Suprapubic skin (tissue), 3 donors: ENCODE measurements around the gene ASB4.

Experiments
- EP300 ChIP-seq: sonication (generic); formaldehyde crosslinking; IDR thresholded peaks from one replicate; pipeline ENCODE4 v1.6.1; 2017; ENCODE audit warnings: antibody characterized with exemption
- POLR2A ChIP-seq, 2 donors: fragments of 450-650 bp; IDR thresholded peaks; one replicate each; pipeline ENCODE4 v1.6.1; 2017; ENCODE audit warnings: antibody characterized with exemption in 2 of 2, mild to moderate bottlenecking in 2 of 2, moderate library complexity in 2 of 2
- TF ChIP-seq, protein P1 (sequence below), 2 donors: fragments of 200-600 bp in 1 of 2; fragments of 450-650 bp in 1 of 2; sonication (generic) in 1 of 2; IDR thresholded peaks; one replicate each; pipeline ENCODE4 v1.5.1; 2016 to 2019; ENCODE audit warnings: antibody characterized with exemption in 2 of 2, mild to moderate bottlenecking in 1 of 2, moderate library complexity in 1 of 2

DNA sequence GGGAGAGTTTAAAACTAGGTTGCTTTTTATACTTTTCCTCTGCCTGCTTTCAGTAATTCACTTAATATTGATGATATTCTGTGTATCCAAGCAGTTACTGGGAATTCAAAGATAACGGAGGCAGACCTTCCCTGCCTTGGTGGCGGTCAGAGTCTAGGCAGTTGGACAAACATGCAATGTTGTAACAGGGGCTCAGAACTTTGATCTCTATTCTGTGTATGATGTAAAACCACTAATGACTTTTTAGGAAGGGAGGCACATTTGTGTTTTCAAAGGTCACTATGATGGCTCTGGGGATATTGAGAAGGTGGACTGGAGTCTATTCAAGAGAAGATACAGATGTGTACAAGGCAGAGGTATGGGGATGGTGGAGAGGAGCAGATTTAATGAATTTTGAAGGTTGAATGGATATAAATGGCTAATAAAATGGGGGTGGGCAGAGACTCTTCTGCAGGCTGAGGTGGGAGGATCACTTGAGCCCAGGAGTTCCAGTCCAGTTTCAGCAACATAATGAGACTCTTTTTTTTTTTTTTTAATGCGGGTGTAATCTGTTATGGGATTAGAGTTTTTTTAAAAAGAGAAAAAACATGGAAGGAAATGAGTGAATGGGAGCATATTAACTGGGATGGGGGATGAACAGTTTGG is 45.2 kb upstream of the ASB4 start:
- TF ChIP-seq EP300 (no peak), POLR2A (IDR thresholded peaks at IDR 0.05) (no peak)
- TF ChIP-seq, protein P1, sequence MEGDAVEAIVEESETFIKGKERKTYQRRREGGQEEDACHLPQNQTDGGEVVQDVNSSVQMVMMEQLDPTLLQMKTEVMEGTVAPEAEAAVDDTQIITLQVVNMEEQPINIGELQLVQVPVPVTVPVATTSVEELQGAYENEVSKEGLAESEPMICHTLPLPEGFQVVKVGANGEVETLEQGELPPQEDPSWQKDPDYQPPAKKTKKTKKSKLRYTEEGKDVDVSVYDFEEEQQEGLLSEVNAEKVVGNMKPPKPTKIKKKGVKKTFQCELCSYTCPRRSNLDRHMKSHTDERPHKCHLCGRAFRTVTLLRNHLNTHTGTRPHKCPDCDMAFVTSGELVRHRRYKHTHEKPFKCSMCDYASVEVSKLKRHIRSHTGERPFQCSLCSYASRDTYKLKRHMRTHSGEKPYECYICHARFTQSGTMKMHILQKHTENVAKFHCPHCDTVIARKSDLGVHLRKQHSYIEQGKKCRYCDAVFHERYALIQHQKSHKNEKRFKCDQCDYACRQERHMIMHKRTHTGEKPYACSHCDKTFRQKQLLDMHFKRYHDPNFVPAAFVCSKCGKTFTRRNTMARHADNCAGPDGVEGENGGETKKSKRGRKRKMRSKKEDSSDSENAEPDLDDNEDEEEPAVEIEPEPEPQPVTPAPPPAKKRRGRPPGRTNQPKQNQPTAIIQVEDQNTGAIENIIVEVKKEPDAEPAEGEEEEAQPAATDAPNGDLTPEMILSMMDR (IDR thresholded peaks at IDR 0.05), result no peak
